ENCODE results near the gene UBR7. TPM values are rescaled to one million over a fixed set of nuclear protein-coding genes. Genes with fewer than 3 reads are reported as not detected.
"Not testable (repeated sequence)": the region's sequence is repeated elsewhere in the genome, so short reads cannot be mapped to it uniquely, and the experiment has no call there.

The UBR7 gene
- total RNA-seq: 10 to 100 TPM; 13.2 to 32.9 (median 18.0) TPM
- polyA plus RNA-seq: 10 to 100 TPM in 1 of 3 donors, 1 to 10 TPM in 2; 7.8 to 26.5 (median 9.3) TPM
- long read RNA-seq, donor 1, partial matches to known transcripts: 0 of 3 reads
- long read RNA-seq, donor 1, other reads (novel, unspliced or antisense): 0 of 3 reads
- long read RNA-seq, donor 2, partial matches to known transcripts: 0 of 3 reads
- long read RNA-seq, donor 2, other reads (novel, unspliced or antisense): 0 of 3 reads
- long read RNA-seq, donor 3, partial matches to known transcripts: 0 of 2 reads
- long read RNA-seq, donor 3, other reads (novel, unspliced or antisense): 0 of 2 reads
- long read RNA-seq, donor 4, transcript UBR7-201 (11 exons, 3,694 nt): major isoform, 8 of 10 reads
- long read RNA-seq, donor 4, partial matches to known transcripts: 0 of 10 reads
- long read RNA-seq, donor 4, other reads (novel, unspliced or antisense): 1 of 10 reads
- long read RNA-seq, donor 5, transcript UBR7-201 (11 exons, 3,694 nt): major isoform, 36 of 52 reads
- long read RNA-seq, donor 5, partial matches to known transcripts: 3 of 52 reads
- long read RNA-seq, donor 5, other reads (novel, unspliced or antisense): 10 of 52 reads
- long read RNA-seq, donor 6, transcript UBR7-201 (11 exons, 3,694 nt): major isoform, 8 of 14 reads
- long read RNA-seq, donor 6, partial matches to known transcripts: 0 of 14 reads
- long read RNA-seq, donor 6, other reads (novel, unspliced or antisense): 6 of 14 reads
- long read RNA-seq, donor 7, partial matches to known transcripts: 0 of 2 reads
- long read RNA-seq, donor 7, other reads (novel, unspliced or antisense): 0 of 2 reads
- long read RNA-seq, donor 8, transcript UBR7-201 (11 exons, 3,694 nt): major isoform, 7 of 7 reads
- long read RNA-seq, donor 8, partial matches to known transcripts: 0 of 7 reads
- long read RNA-seq, donor 8, other reads (novel, unspliced or antisense): 0 of 7 reads
- long read RNA-seq, donor 9, partial matches to known transcripts: 0 of 4 reads
- long read RNA-seq, donor 9, other reads (novel, unspliced or antisense): 0 of 4 reads
- long read RNA-seq, donor 10, partial matches to known transcripts: 0 of 1 reads
- long read RNA-seq, donor 10, other reads (novel, unspliced or antisense): 0 of 1 reads

- H3K27ac ChIP-seq: peak within 1 kb of the TSS; percentile 6 to 92 (median 84)
- peak; percentile 15 to 53 (median 26) for TF ChIP-seq CTCF (IDR thresholded peaks at IDR 0.05)
- peak; percentile 26 to 83 for TF ChIP-seq POLR2A (IDR thresholded peaks at IDR 0.05)
- intact Hi-C loops (cut with DNase I): no loop called here
- H3K4me1 ChIP-seq (replicated peaks in 1 of 2): peaks cover 0 to 24% of the 10 kb centered on the region in 2 donors
- 0 to 1% (median 0%) methylated on average over 21 to 65 of the region's 65 CpGs for WGBS, 4 donors
- peak within 1 kb of the TSS; percentile 59 to 85 (median 68) for H3K4me3 ChIP-seq
- peaks cover 0 to 7% of the 10 kb centered on the region in 2 donors for H3K36me3 ChIP-seq (replicated peaks in 1 of 2)
- H3K27me3 ChIP-seq: no peaks in the 10 kb centered on the region
- no peaks in the 10 kb centered on the region for H3K9me3 ChIP-seq (replicated peaks in 1 of 3)
- peak; percentile 96 to 98 (median 97) for DNase-seq
Measured at GRCh38 chr14:93206793-93207467, at the start of gene UBR7, which contains the start of gene GON7. TSS of gene UBR7 (plus strand) at chr14:93207256. CDS start at chr14:93207292, 36 bp downstream. TSS of gene GON7 (minus strand) at chr14:93207065. CDS start at chr14:93207037, 28 bp downstream.

- H3K27me3 ChIP-seq; intact Hi-C loops (cut with DNase I): not testable (repeated sequence)
Measured at GRCh38 chr14:93158349-93158748, 48.7 kb upstream of the UBR7 start.

GRCh38 chr14:93159625-93160352, 47.3 kb upstream of the UBR7 start:
- H3K9me3 ChIP-seq (replicated peaks in 1 of 3); intact Hi-C loops (cut with DNase I); H3K27me3 ChIP-seq; H3K4me1 ChIP-seq (replicated peaks in 1 of 2); H3K4me3 ChIP-seq; DNase-seq; H3K27ac ChIP-seq; H3K36me3 ChIP-seq (replicated peaks in 1 of 2): not testable (repeated sequence)
- 57 to 69% (median 63%) methylated on average over 5 of the region's 5 CpGs for WGBS, 4 donors

More at GRCh38 chr14:93158349-93158748, 48.7 kb upstream of the UBR7 start:
- H3K4me1 ChIP-seq (replicated peaks in 1 of 2); DNase-seq; H3K27ac ChIP-seq; H3K36me3 ChIP-seq (replicated peaks in 1 of 2); H3K4me3 ChIP-seq; H3K9me3 ChIP-seq (replicated peaks in 1 of 3): not testable (repeated sequence)
- WGBS, 4 donors: 91 to 95% (median 92%) methylated on average over 7 of the region's 7 CpGs

- no peak for TF ChIP-seq POLR2A (IDR thresholded peaks at IDR 0.05)
- peak in 5 of 6 experiments; percentile 22 to 37 (median 27) for TF ChIP-seq CTCF (IDR thresholded peaks at IDR 0.05)
- H3K4me1 ChIP-seq (replicated peaks in 1 of 2): no peaks in the 10 kb centered on the region
Measured at GRCh38 chr14:93160353-93160801, 46.7 kb upstream of the UBR7 start.

More at GRCh38 chr14:93160353-93160801, 46.7 kb upstream of the UBR7 start:
- H3K36me3 ChIP-seq (replicated peaks in 1 of 2): no peaks in the 10 kb centered on the region
- H3K4me3 ChIP-seq: no peak overlapping the region
- H3K27me3 ChIP-seq: no peaks in the 10 kb centered on the region
- H3K27ac ChIP-seq: no peak overlapping the region
- 7 to 41% (median 25%) methylated on average over 2 to 4 of the region's 4 CpGs for WGBS, 4 donors
- peak in 2 of 7 donors; percentile 16 to 43 for DNase-seq
- H3K9me3 ChIP-seq (replicated peaks in 1 of 3): no peaks in the 10 kb centered on the region
- intact Hi-C loops (cut with DNase I): no loop called here
